ENCODE data around the gene MTARC2. TPM values are rescaled to one million over a fixed set of nuclear protein-coding genes. Genes with fewer than 3 reads are reported as not detected.

Gene MTARC2
- total and polyA plus RNA-seq, 8 donors: 41.2 to 84.3 (median 80.9) TPM

- no peak for ATAC-seq
- DNase-seq: no peak
- no peak for TF ChIP-seq CTCF (IDR thresholded peaks at IDR 0.05)
- Histone ChIP-seq H3K36me3 (no peaks in the 10 kb centered on the region), H3K27ac (peak overlapping the region; percentile 84 to 91), H3K4me1 (peaks cover 15 to 43% of the 10 kb centered on the region in 2 donors), H3K4me3 (peak overlapping the region; percentile 65 to 66), H3K9me3 (no peaks in the 10 kb centered on the region), H3K27me3 (peaks cover 0 to 24% of the 10 kb centered on the region in 2 donors)
- intact Hi-C loops (cut with DNase I): no loop called here
These were observed 814 bp downstream of the MTARC2 start for GRCh38 chr1:220748936-220749335.

- Histone ChIP-seq H3K27ac (peak overlapping the region; percentile 48 to 91), H3K4me1 (peaks cover 15 to 43% of the 10 kb centered on the region in 2 donors)
- intact Hi-C loops (cut with DNase I): no loop called here
These were observed 2.0 kb downstream of the MTARC2 start for GRCh38 chr1:220750131-220750515.

GRCh38 chr1:220751111-220751510 lies 3.0 kb downstream of the MTARC2 start:
- TF ChIP-seq CTCF (IDR thresholded peaks at IDR 0.05): no peak
- Histone ChIP-seq H3K27me3 (peaks cover 0 to 24% of the 10 kb centered on the region in 2 donors), H3K36me3 (peaks cover 0 to 14% of the 10 kb centered on the region in 2 donors), H3K27ac (peak overlapping the region; percentile 48 to 91), H3K4me3 (peak overlapping the region in 1 of 2 donors; percentile 65), H3K9me3 (no peaks in the 10 kb centered on the region), H3K4me1 (peaks cover 15 to 43% of the 10 kb centered on the region in 2 donors)
- peak; percentile 53 for ATAC-seq
- peak in 1 of 4 donors; percentile 68 for DNase-seq
- intact Hi-C loops (cut with DNase I): no loop called here

More at GRCh38 chr1:220750131-220750515, 2.0 kb downstream of the MTARC2 start:
- Histone ChIP-seq H3K4me3 (peak overlapping the region; percentile 7 to 65), H3K9me3 (no peaks in the 10 kb centered on the region), H3K27me3 (peaks cover 0 to 24% of the 10 kb centered on the region in 2 donors), H3K36me3 (peaks cover 0 to 4% of the 10 kb centered on the region in 2 donors)
- no peak for ATAC-seq
- DNase-seq: peak in 1 of 4 donors; percentile 44
- no peak for TF ChIP-seq CTCF (IDR thresholded peaks at IDR 0.05)

GRCh38 chr1:220754212-220754917 lies 6.2 kb downstream of the MTARC2 start:
- Histone ChIP-seq H3K4me3 (no peak overlapping the region), H3K4me1 (peaks cover 10 to 28% of the 10 kb centered on the region in 2 donors), H3K27ac (peak overlapping the region in 1 of 2 donors; percentile 21), H3K9me3 (no peaks in the 10 kb centered on the region), H3K27me3 (no peaks in the 10 kb centered on the region), H3K36me3 (peaks cover 0 to 36% of the 10 kb centered on the region in 2 donors)
- DNase-seq: peak in 2 of 4 donors; percentile 78 to 84
- ATAC-seq: no peak
- no peak for TF ChIP-seq CTCF (IDR thresholded peaks at IDR 0.05)
- intact Hi-C loops (cut with DNase I): no loop called here

- intact Hi-C loops (cut with DNase I): no loop called here
- DNase-seq (no peak), ATAC-seq (no peak)
- H3K27me3 ChIP-seq: no peaks in the 10 kb centered on the region
- H3K4me3 ChIP-seq: no peak overlapping the region
- H3K4me1 ChIP-seq: peaks cover 10 to 28% of the 10 kb centered on the region in 2 donors
- H3K27ac ChIP-seq: no peak overlapping the region
- no peaks in the 10 kb centered on the region for H3K9me3 ChIP-seq
- TF ChIP-seq CTCF (IDR thresholded peaks at IDR 0.05): no peak
- peaks cover 0 to 36% of the 10 kb centered on the region in 2 donors for H3K36me3 ChIP-seq
These were observed 6.8 kb downstream of the MTARC2 start for GRCh38 chr1:220754918-220755295.
